Gastroesophageal sphincter (tissue), 3 donors: Measurements from ENCODE around the gene MAPK8.

Experiments
- CTCF ChIP-seq, 4 experiments: fragments of 200-600 bp in 2 of 4; fragments of 450-650 bp in 2 of 4; sonication (generic) in 1 of 4; IDR thresholded peaks; one replicate each; pipeline ENCODE4 v1.5.1; 2017 to 2019; ENCODE audit warnings: antibody characterized with exemption in 4 of 4, mild to moderate bottlenecking in 2 of 4, moderate library complexity in 2 of 4
- EP300 ChIP-seq: sonication (generic); formaldehyde crosslinking; IDR thresholded peaks from one replicate; pipeline ENCODE4 v1.6.1; 2017; ENCODE audit warnings: antibody characterized with exemption, mild to moderate bottlenecking
- POLR2A ChIP-seq, 2 donors: fragments of 450-650 bp; IDR thresholded peaks; one replicate each; pipeline ENCODE4 v1.6.1; 2017; ENCODE audit warnings: antibody characterized with exemption in 2 of 2, mild to moderate bottlenecking in 2 of 2, moderate library complexity in 1 of 2
- POLR2AphosphoS5 ChIP-seq: sonication (generic); formaldehyde crosslinking; IDR thresholded peaks from one replicate; pipeline ENCODE4 v1.6.1; 2017; ENCODE audit warnings: antibody characterized with exemption

GRCh38 chr10:48306870-48307710 lies 613 bp downstream of the MAPK8 start:
- TF ChIP-seq CTCF (IDR thresholded peaks at IDR 0.05) (no peak), POLR2A (IDR thresholded peaks at IDR 0.05) (no peak), POLR2AphosphoS5 (no peak), EP300 (no peak)
